Calu3 (cell line): ENCODE measurements around the gene NOM1. TPM values are rescaled to one million over a fixed set of nuclear protein-coding genes. Genes with fewer than 3 reads are reported as not detected.

Experiments
- BruUV-seq: library from RNA; stranded (reverse); fragments of 400-500 nt; replicated peaks from 2 replicates; lab custom pipeline; 2021; lab: Mats Ljungman, UMichigan
- CTCF ChIA-PET: fragments of 300-600 bp; sonication (Branson Sonifier 250); formaldehyde crosslinking; loops from one replicate; lab custom pipeline; 2022; ENCODE audit warnings: antibody characterized with exemption; lab: Charles Lee
- DNase-seq: peaks from one replicate; pipeline ENCODE4 v3.0.0; 2022
- H3K27ac Mint-ChIP-seq: one replicate; pipeline ENCODE4 v1.8.0; 2022; ENCODE audit warnings: mixed read lengths; ENCODE audit not compliant: unreplicated experiment
- H3K27me3 Mint-ChIP-seq: one replicate; pipeline ENCODE4 v1.8.0; 2022; ENCODE audit warnings: mixed read lengths; ENCODE audit not compliant: unreplicated experiment
- H3K36me3 Mint-ChIP-seq: one replicate; pipeline ENCODE4 v1.8.0; 2022; ENCODE audit warnings: mild to moderate bottlenecking, moderate library complexity, mixed read lengths; ENCODE audit not compliant: insufficient read depth, unreplicated experiment
- H3K4me1 Mint-ChIP-seq: one replicate; pipeline ENCODE4 v1.8.0; 2022; ENCODE audit warnings: mild to moderate bottlenecking, low read depth, mixed read lengths; ENCODE audit not compliant: unreplicated experiment
- H3K4me3 Mint-ChIP-seq: one replicate; pipeline ENCODE4 v1.8.0; 2022; ENCODE audit warnings: mild to moderate bottlenecking, low read depth, moderate library complexity, mixed read lengths; ENCODE audit not compliant: unreplicated experiment
- H3K9me3 Mint-ChIP-seq: one replicate; pipeline ENCODE4 v1.8.0; 2022; ENCODE audit warnings: low read depth, mixed read lengths; ENCODE audit not compliant: unreplicated experiment
- CTCF ChIP-seq: fragments of 200-600 bp; IDR thresholded peaks from one replicate; pipeline ENCODE4 v1.8.0; 2022; ENCODE audit warnings: antibody characterized with exemption; ENCODE audit not compliant: unreplicated experiment
- intact Hi-C: fragments of 100-400 bp; cut with micrococcal nuclease; formaldehyde crosslinking; loops from one replicate; pipeline ENCODE4 v1.10.0; 2022; ENCODE audit not compliant: unreplicated experiment
- total RNA-seq: library from RNA; stranded (reverse); gene quantifications from 2 replicates; pipeline ENCODE4 v1.2.3, GENCODE V29; 2022

NOM1 gene
- total RNA-seq, 1 experiment from 2014 or later: 35.1 TPM

- no TSS peak for BruUV-seq
- H3K36me3 Mint-ChIP-seq: peaks cover 11% of the 10 kb centered on the region
- H3K27ac Mint-ChIP-seq: no peak overlapping the region
- H3K9me3 Mint-ChIP-seq: no peaks in the 10 kb centered on the region
- no peaks in the 10 kb centered on the region for H3K27me3 Mint-ChIP-seq
- DNase-seq: no peak
- CTCF ChIA-PET: interaction anchor here (0.9 kb wide), 1 partner anchor 12 kb away, joined by 3 read pairs; no protein-coding TSS in a partner anchor
- no peak for TF ChIP-seq CTCF
- H3K4me3 Mint-ChIP-seq: no peak overlapping the region
- no peaks in the 10 kb centered on the region for H3K4me1 Mint-ChIP-seq
- intact Hi-C loops: loop anchor here (10.0 kb wide), 2 partner anchors 179 to 259 kb away; no protein-coding TSS in a partner anchor
Measured at GRCh38 chr7:156975620-156976019, 26.1 kb downstream of the NOM1 start.

GRCh38 chr7:156979007-156979606 is 29.6 kb downstream of the NOM1 start:
- DNase-seq: no peak
- no TSS peak for BruUV-seq
- CTCF ChIA-PET: no interaction called here
- TF ChIP-seq CTCF: no peak
- intact Hi-C loops: loop anchor here (10.0 kb wide), 2 partner anchors 176 to 256 kb away; no protein-coding TSS in a partner anchor
- H3K9me3 Mint-ChIP-seq: no peaks in the 10 kb centered on the region
- H3K4me1 Mint-ChIP-seq: no peaks in the 10 kb centered on the region
- no peaks in the 10 kb centered on the region for H3K27me3 Mint-ChIP-seq
- H3K36me3 Mint-ChIP-seq: peaks cover 4% of the 10 kb centered on the region
- H3K4me3 Mint-ChIP-seq: no peak overlapping the region
- no peak overlapping the region for H3K27ac Mint-ChIP-seq

GRCh38 chr7:156979711-156980110 is 30.2 kb downstream of the NOM1 start:
- CTCF ChIA-PET: interaction anchor here (0.7 kb wide), 1 partner anchor 28 kb away, joined by 10 read pairs; no protein-coding TSS in a partner anchor
- Mint-ChIP-seq H3K27ac (peak overlapping the region; percentile 50), H3K4me1 (no peaks in the 10 kb centered on the region), H3K9me3 (no peaks in the 10 kb centered on the region), H3K4me3 (no peak overlapping the region), H3K36me3 (peaks cover 4% of the 10 kb centered on the region), H3K27me3 (no peaks in the 10 kb centered on the region)
- DNase-seq: no peak
- intact Hi-C loops: loop anchor here (10.0 kb wide), 2 partner anchors 175 to 255 kb away; no protein-coding TSS in a partner anchor
- no TSS peak for BruUV-seq
- no peak for TF ChIP-seq CTCF

GRCh38 chr7:156984174-156984891 is 34.8 kb downstream of the NOM1 start:
- CTCF ChIA-PET: no interaction called here
- Mint-ChIP-seq H3K27ac (no peak overlapping the region), H3K27me3 (no peaks in the 10 kb centered on the region), H3K9me3 (no peaks in the 10 kb centered on the region), H3K4me1 (no peaks in the 10 kb centered on the region), H3K36me3 (peaks cover 8% of the 10 kb centered on the region), H3K4me3 (no peak overlapping the region)
- DNase-seq: no peak
- intact Hi-C loops: no loop called here
- no TSS peak for BruUV-seq
- no peak for TF ChIP-seq CTCF
